Right ventricle myocardium inferior (tissue), 1 donor: ENCODE results near the gene URB2. TPM values are rescaled to one million over a fixed set of nuclear protein-coding genes. Genes with fewer than 3 reads are reported as not detected.
A peak's percentile ranks its signal among the peaks of the same experiment; 100 is the strongest.

Experiments
- ATAC-seq: fragments of 200-7000 bp; cut with Tn5 transposase; one replicate; pipeline ENCODE4 v1.9.1; 2020; ENCODE audit warnings: mild to moderate bottlenecking, moderate library complexity
- DNase-seq: peaks from one replicate; pipeline ENCODE4 v3.0.0; 2021; ENCODE audit errors: missing footprints
- intact Hi-C: fragments of 100-400 bp; cut with DNase I; formaldehyde crosslinking; loops from one replicate; pipeline ENCODE4 v1.11.0; 2022
- total RNA-seq: library from RNA; stranded (reverse); fragmentation: NEBNext Ultra II Directional; extraction: Animal tissue kit (Norgen Biotek cat#: 25700); gene quantifications from one replicate; pipeline ENCODE4 v1.2.1, GENCODE V29; 2021
- donor health status: DM: no; HTN: yes; CAD: no; lungs with severe emphysema.

The URB2 gene
- total RNA-seq, 1 donor from 2014 or later = 3.4 TPM

- intact Hi-C loops = no loop called here
- DNase-seq (peak; percentile 33), ATAC-seq (peak; percentile 62)
Measured at GRCh38 chr1:229636042-229636441, 10.0 kb downstream of the URB2 start.

GRCh38 chr1:229637746-229638145, 11.7 kb downstream of the URB2 start:
- intact Hi-C loops = no loop called here
- ATAC-seq = no peak
- DNase-seq = no peak

- ATAC-seq = peak; percentile 26
- peak; percentile 22 for DNase-seq
- intact Hi-C loops = no loop called here
Measured at GRCh38 chr1:229640455-229640854, 14.4 kb downstream of the URB2 start.

- ATAC-seq = peak; percentile 63
- peak; percentile 30 for DNase-seq
- intact Hi-C loops = no loop called here
Measured at GRCh38 chr1:229641306-229641705, 15.3 kb downstream of the URB2 start.

GRCh38 chr1:229642376-229642775, 16.3 kb downstream of the URB2 start:
- DNase-seq (no peak), ATAC-seq (peak; percentile 14)
- intact Hi-C loops = no loop called here

- ATAC-seq = no peak
- intact Hi-C loops = no loop called here
Measured at GRCh38 chr1:229642970-229643369, 16.9 kb downstream of the URB2 start.

GRCh38 chr1:229643996-229644745, 18.1 kb downstream of the URB2 start:
- no peak for DNase-seq
- no peak for ATAC-seq
- intact Hi-C loops = no loop called here

More at GRCh38 chr1:229642970-229643369, 16.9 kb downstream of the URB2 start:
- DNase-seq = no peak

GRCh38 chr1:229645324-229645993, 19.4 kb downstream of the URB2 start:
- intact Hi-C loops = no loop called here
- no peak for ATAC-seq
- DNase-seq = no peak

GRCh38 chr1:229648406-229648805, 22.4 kb downstream of the URB2 start:
- no peak for DNase-seq
- intact Hi-C loops = no loop called here
- ATAC-seq = no peak

- ATAC-seq (no peak), DNase-seq (no peak)
- intact Hi-C loops = no loop called here
Measured at GRCh38 chr1:229650045-229650444, 24.0 kb downstream of the URB2 start.

GRCh38 chr1:229651546-229651945, 25.5 kb downstream of the URB2 start:
- DNase-seq (no peak), ATAC-seq (no peak)
- intact Hi-C loops = no loop called here

- intact Hi-C loops = no loop called here
- DNase-seq = no peak
- ATAC-seq = no peak
Measured at GRCh38 chr1:229653420-229653819, 27.4 kb downstream of the URB2 start.

GRCh38 chr1:229655781-229656180, 29.7 kb downstream of the URB2 start:
- DNase-seq = no peak
- ATAC-seq = no peak
- intact Hi-C loops = no loop called here

- ATAC-seq (no peak), DNase-seq (no peak)
- intact Hi-C loops = no loop called here
Measured at GRCh38 chr1:229657993-229658755, 32.1 kb downstream of the URB2 start.

GRCh38 chr1:229661022-229661877, 35.2 kb downstream of the URB2 start:
- intact Hi-C loops = loop anchor here (1.0 to 5.0 kb wide), 4 partner anchors 406 to 649 kb away; partner anchors contain the start of gene GALNT2
- ATAC-seq (peak; percentile 90), DNase-seq (peak; percentile 89)

- DNase-seq (no peak), ATAC-seq (no peak)
- intact Hi-C loops = loop anchor here (1.0 to 5.0 kb wide), 4 partner anchors 405 to 648 kb away; partner anchors contain the start of gene GALNT2
Measured at GRCh38 chr1:229661897-229662296, 35.9 kb downstream of the URB2 start.

GRCh38 chr1:229664133-229664689, 38.2 kb downstream of the URB2 start:
- DNase-seq (peak; percentile 72), ATAC-seq (no peak)

GRCh38 chr1:229665912-229666558, 40.0 kb downstream of the URB2 start:
- DNase-seq (no peak), ATAC-seq (no peak)
- intact Hi-C loops = no loop called here

More at GRCh38 chr1:229664133-229664689, 38.2 kb downstream of the URB2 start:
- intact Hi-C loops = loop anchor here (5.0 kb wide), 3 partner anchors 403 to 603 kb away; partner anchors contain the start of gene GALNT2
